Endothelial cell of umbilical vein (primary cell): ENCODE results near the gene SCN1B. TPM values are rescaled to one million over a fixed set of nuclear protein-coding genes. Genes with fewer than 3 reads are reported as not detected.

Source experiments
- BruUV-seq: library from RNA; stranded (reverse); fragments of 400-500 nt; replicated peaks from 2 replicates; lab custom pipeline; 2021; lab: Mats Ljungman, UMichigan
- CTCF ChIA-PET: fragments of 300-600, 350-600 bp; sonication (Branson Sonifier 250); formaldehyde crosslinking; loops from one replicate; lab custom pipeline; 2021; ENCODE audit warnings: antibody characterized with exemption, inconsistent platforms; lab: Charles Lee
- POLR2A ChIA-PET: fragments of 300-600, 350-600 bp; sonication (Branson Sonifier 250); formaldehyde crosslinking; loops from one replicate; lab custom pipeline; 2021; ENCODE audit warnings: antibody characterized with exemption, inconsistent platforms; lab: Charles Lee
- DNase-seq: peaks from one replicate; pipeline ENCODE4 v3.0.0-alpha.2; 2011; ENCODE audit warnings: low read depth, low spot score
- FAIRE-seq: peaks from 2 replicates; lab custom pipeline; 2011; peaks lifted over from hg19 to GRCh38; lab: Jason Lieb, UNC
- H2AFZ ChIP-seq: 2 replicates; pipeline ENCODE4 v1.6.0; 2012; ENCODE audit warnings: low read depth, low read length, control low read depth, inconsistent platforms
- H3K27ac ChIP-seq: 2 replicates; pipeline ENCODE4 v1.5.1; 2011; ENCODE audit warnings: low read depth, mild to moderate bottlenecking, control low read depth, low read length, moderate library complexity; ENCODE audit not compliant: insufficient read depth
- H3K27me3 ChIP-seq, 2 experiments: 2 replicates each; pipeline versions ENCODE4 v1.6.0 to v1.6.1; 2011; ENCODE audit warnings: low read length in 2 of 2, mixed read lengths in 1 of 2; ENCODE audit not compliant: control insufficient read depth in 2 of 2, insufficient read depth in 2 of 2
- H3K36me3 ChIP-seq, 2 experiments: 2 replicates in 1 of 2; 3 replicates in 1 of 2; pipeline ENCODE4 v1.5.1; 2011; ENCODE audit warnings: low read length in 2 of 2, mild to moderate bottlenecking in 1 of 2, moderate library complexity in 1 of 2; ENCODE audit not compliant: control insufficient read depth in 2 of 2, insufficient read depth in 2 of 2; ENCODE audit errors: extremely low read depth in 1 of 2
- H3K4me1 ChIP-seq: 3 replicates; pipeline ENCODE4 v1.5.1; 2011; ENCODE audit warnings: mild to moderate bottlenecking, low read length; ENCODE audit not compliant: control insufficient read depth, insufficient read depth; ENCODE audit errors: extremely low read depth
- H3K4me2 ChIP-seq: 2 replicates; pipeline ENCODE4 v1.6.1; 2011; ENCODE audit warnings: low read length, control low read depth, mixed read lengths; ENCODE audit not compliant: insufficient read depth
- H3K4me3 ChIP-seq, 3 experiments: fragments of 200-600 bp in 1 of 3; sonication (generic), shearing (Covaris generic) in 1 of 3; replicated peaks in 1 of 3; 2 replicates each; pipeline ENCODE4 v1.5.1; 2011 to 2016; ENCODE audit warnings: control low read depth in 3 of 3, low read length in 3 of 3, mild to moderate bottlenecking in 2 of 3, inconsistent platforms in 1 of 3, low read depth in 1 of 3, moderate library complexity in 1 of 3; ENCODE audit not compliant: insufficient read depth in 1 of 3
- H3K79me2 ChIP-seq: 2 replicates; pipeline ENCODE4 v1.6.0; 2012; ENCODE audit warnings: low read length, inconsistent platforms; ENCODE audit not compliant: control insufficient read depth, insufficient read depth
- H3K9ac ChIP-seq: replicated peaks from 2 replicates; pipeline ENCODE3; 2011; ENCODE audit warnings: low read length, control low read depth; ENCODE audit not compliant: insufficient read depth; ENCODE audit errors: extremely low read depth
- H3K9me1 ChIP-seq: replicated peaks from 3 replicates; pipeline ENCODE4 v1.6.0; 2011; ENCODE audit warnings: mild to moderate bottlenecking, low read length; ENCODE audit not compliant: control insufficient read depth, insufficient read depth; ENCODE audit errors: extremely low read depth
- H3K9me3 ChIP-seq: replicated peaks from 2 replicates; pipeline ENCODE4 v1.5.1; 2012; ENCODE audit warnings: low read length, inconsistent platforms; ENCODE audit not compliant: control insufficient read depth, insufficient read depth
- H4K20me1 ChIP-seq: replicated peaks from 2 replicates; pipeline ENCODE3; 2011; ENCODE audit warnings: mild to moderate bottlenecking, low read length; ENCODE audit not compliant: control insufficient read depth, insufficient read depth; ENCODE audit errors: extremely low read depth
- EZH2 ChIP-seq: IDR thresholded peaks from 2 replicates; pipeline ENCODE4 v1.6.1; 2012; ENCODE audit warnings: borderline replicate concordance, low read depth, mild to moderate bottlenecking, moderate library complexity, low read length, inconsistent platforms; ENCODE audit not compliant: severe bottlenecking
- FOS ChIP-seq: IDR thresholded peaks from 2 replicates; pipeline ENCODE4 v1.6.1; 2011; ENCODE audit warnings: mild to moderate bottlenecking, low read length, moderate library complexity, borderline replicate concordance; ENCODE audit not compliant: insufficient read depth
- GATA2 ChIP-seq: IDR thresholded peaks from 2 replicates; pipeline ENCODE4 v1.7.0; 2011; ENCODE audit warnings: low read depth, mild to moderate bottlenecking, moderate library complexity, mixed read lengths, low read length; ENCODE audit not compliant: insufficient read length, insufficient read depth
- JUN ChIP-seq: IDR thresholded peaks from 2 replicates; pipeline ENCODE4 v1.6.1; 2011; ENCODE audit warnings: borderline replicate concordance, low read depth; ENCODE audit not compliant: insufficient read length, insufficient read depth
- MAX ChIP-seq: IDR thresholded peaks from 2 replicates; pipeline ENCODE4 v1.6.1; 2011; ENCODE audit not compliant: insufficient read depth, insufficient read length
- MYC ChIP-seq: IDR thresholded peaks from one replicate; pipeline ENCODE4 v1.6.1; 2011; ENCODE audit warnings: mild to moderate bottlenecking, low read depth, low read length
- POLR2A ChIP-seq: IDR thresholded peaks from 2 replicates; pipeline ENCODE4 v1.6.1; 2012; ENCODE audit warnings: low read depth, mild to moderate bottlenecking, control low read depth, low read length
- POLR2AphosphoS5 ChIP-seq: IDR thresholded peaks from 2 replicates; pipeline ENCODE4 v1.6.1; 2012; ENCODE audit warnings: low read depth, mild to moderate bottlenecking, control low read depth, low read length, moderate library complexity; ENCODE audit not compliant: insufficient read depth
- dilution Hi-C: fragments of 300-500 bp; cut with MboI; formaldehyde crosslinking; loops from one replicate; pipeline ENCODE4 v1.15.0; 2019; ENCODE audit warnings: low sequenced_read_pairs; ENCODE audit not compliant: extremely low pct_ligation_motif_present
- intact Hi-C: fragments of 100-400 bp; cut with micrococcal nuclease; formaldehyde crosslinking; loops from one replicate; pipeline ENCODE4 v1.10.0; 2022
- polyA plus RNA-seq, 4 experiments: library from polyadenylated mRNA; depleted of rRNA in 3 of 4; stranded (reverse) in 3 of 4; unstranded in 1 of 4; fragments of >200 nt; gene quantifications; 2 replicates each; pipeline versions ENCODE4 v1.2.1 to v1.2.3, GENCODE V29; 2011 to 2012; ENCODE audit warnings: missing spikeins in 1 of 4
- total RNA-seq: library from RNA; stranded (reverse); gene quantifications from 2 replicates; pipeline ENCODE4 v1.2.3, GENCODE V29; 2021
- TF ChIP-seq, protein P1 (sequence below), 2 donors: IDR thresholded peaks; 1 replicate in 1 of 2; 2 replicates in 1 of 2; pipeline ENCODE4 v1.5.1; 2011; ENCODE audit warnings: low read length in 2 of 2, mild to moderate bottlenecking in 2 of 2, moderate library complexity in 2 of 2, control low read depth in 1 of 2, inconsistent platforms in 1 of 2, low read depth in 1 of 2; ENCODE audit not compliant: insufficient read depth in 1 of 2; ENCODE audit errors: extremely low read depth in 1 of 2

SCN1B gene
- total and polyA plus RNA-seq, 2 donors (not counting 3 experiments of a cell fraction or from before 2014, with no cell fraction given) = 11.2 to 14.2 TPM

DNA sequence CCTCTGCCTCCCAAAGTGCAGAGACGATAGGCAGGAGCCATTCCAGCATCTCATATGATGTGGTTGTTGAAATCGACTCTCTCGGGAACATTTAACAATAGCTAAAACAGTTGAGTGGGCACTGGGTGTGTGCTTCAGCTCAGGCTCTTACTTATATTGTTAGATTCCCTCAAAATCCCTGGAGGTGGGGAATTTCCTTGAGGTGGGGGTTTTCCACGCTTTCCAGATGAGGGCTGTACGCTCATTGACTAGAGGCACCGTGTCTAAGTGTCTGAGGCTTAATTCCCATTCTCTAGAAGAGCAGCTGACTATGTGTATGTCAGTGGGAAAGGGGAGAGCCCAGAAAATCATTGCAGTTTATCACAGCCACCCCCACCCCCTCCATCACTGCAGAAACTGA lies 41.0 kb upstream of the SCN1B start:
- Histone ChIP-seq H3K27ac (no peak overlapping the region), H3K27me3 (no peaks in the 10 kb centered on the region), H3K4me2 (no peak overlapping the region), H3K36me3 (no peaks in the 10 kb centered on the region), H3K9ac (no peak overlapping the region), H3K79me2 (no peaks in the 10 kb centered on the region), H2AFZ (no peak overlapping the region), H3K9me3 (no peaks in the 10 kb centered on the region), H4K20me1 (no peaks in the 10 kb centered on the region), H3K9me1 (no peaks in the 10 kb centered on the region), H3K4me1 (peaks cover 18% of the 10 kb centered on the region), H3K4me3 (no peak overlapping the region)
- ChIA-PET POLR2A (no interaction called here), CTCF (interaction anchor here (0.6 to 1.0 kb wide), 2 partner anchors 9 to 16 kb away, joined by 4 read pairs; no protein-coding TSS in a partner anchor)
- DNase-seq = no peak
- no TSS peak for BruUV-seq
- no peak for FAIRE-seq
- TF ChIP-seq POLR2A (no peak), EZH2 (no peak), MAX (no peak), GATA2 (no peak), FOS (no peak), POLR2AphosphoS5 (no peak), MYC (no peak), JUN (no peak)
- TF ChIP-seq, protein P1, sequence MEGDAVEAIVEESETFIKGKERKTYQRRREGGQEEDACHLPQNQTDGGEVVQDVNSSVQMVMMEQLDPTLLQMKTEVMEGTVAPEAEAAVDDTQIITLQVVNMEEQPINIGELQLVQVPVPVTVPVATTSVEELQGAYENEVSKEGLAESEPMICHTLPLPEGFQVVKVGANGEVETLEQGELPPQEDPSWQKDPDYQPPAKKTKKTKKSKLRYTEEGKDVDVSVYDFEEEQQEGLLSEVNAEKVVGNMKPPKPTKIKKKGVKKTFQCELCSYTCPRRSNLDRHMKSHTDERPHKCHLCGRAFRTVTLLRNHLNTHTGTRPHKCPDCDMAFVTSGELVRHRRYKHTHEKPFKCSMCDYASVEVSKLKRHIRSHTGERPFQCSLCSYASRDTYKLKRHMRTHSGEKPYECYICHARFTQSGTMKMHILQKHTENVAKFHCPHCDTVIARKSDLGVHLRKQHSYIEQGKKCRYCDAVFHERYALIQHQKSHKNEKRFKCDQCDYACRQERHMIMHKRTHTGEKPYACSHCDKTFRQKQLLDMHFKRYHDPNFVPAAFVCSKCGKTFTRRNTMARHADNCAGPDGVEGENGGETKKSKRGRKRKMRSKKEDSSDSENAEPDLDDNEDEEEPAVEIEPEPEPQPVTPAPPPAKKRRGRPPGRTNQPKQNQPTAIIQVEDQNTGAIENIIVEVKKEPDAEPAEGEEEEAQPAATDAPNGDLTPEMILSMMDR (IDR thresholded peaks at IDR 0.05; ENCODE audit: extremely low read depth in 1 of 2, insufficient read depth in 1 of 2, low read depth in 1 of 2, low read length in 2 of 2) = no peak
- intact Hi-C loops (no loop called here), dilution Hi-C loops (no loop called here)
